MG63 (cell line): ENCODE data around the gene RRM2. TPM values are rescaled to one million over a fixed set of nuclear protein-coding genes. Genes with fewer than 3 reads are reported as not detected.

Source experiments
- DNase-seq: peaks from one replicate; pipeline ENCODE4 v3.0.0-alpha.2; 2020
- H3K27me3 ChIP-seq: fragments of 250-450 bp; sonication (Bioruptor Pico); 2 replicates; pipeline ENCODE4 v1.5.1; 2020; ENCODE audit warnings: mild to moderate bottlenecking, moderate library complexity
- H3K36me3 ChIP-seq: fragments of 250-450 bp; sonication (Bioruptor Pico); 2 replicates; pipeline ENCODE4 v1.5.1; 2020; ENCODE audit warnings: mild to moderate bottlenecking, moderate library complexity
- H3K4me3 ChIP-seq: fragments of 250-450 bp; sonication (Bioruptor Pico); 2 replicates; pipeline ENCODE4 v1.5.1; 2020; ENCODE audit warnings: mild to moderate bottlenecking, moderate library complexity
- H3K9me3 ChIP-seq: fragments of 250-450 bp; sonication (Bioruptor Pico); 2 replicates; pipeline ENCODE4 v1.5.1; 2020; ENCODE audit warnings: mild to moderate bottlenecking, moderate library complexity
- total RNA-seq: library from RNA; depleted of rRNA; stranded (reverse); fragments of >200 nt; shearing (Covaris generic); gene quantifications from 2 replicates; pipeline ENCODE4 v1.2.3, GENCODE V29; 2014; ENCODE audit warnings: low replicate concordance; rRNA removed

RRM2 gene
- total RNA-seq, 1 experiment from 2014 or later: 31.3 TPM

DNA sequence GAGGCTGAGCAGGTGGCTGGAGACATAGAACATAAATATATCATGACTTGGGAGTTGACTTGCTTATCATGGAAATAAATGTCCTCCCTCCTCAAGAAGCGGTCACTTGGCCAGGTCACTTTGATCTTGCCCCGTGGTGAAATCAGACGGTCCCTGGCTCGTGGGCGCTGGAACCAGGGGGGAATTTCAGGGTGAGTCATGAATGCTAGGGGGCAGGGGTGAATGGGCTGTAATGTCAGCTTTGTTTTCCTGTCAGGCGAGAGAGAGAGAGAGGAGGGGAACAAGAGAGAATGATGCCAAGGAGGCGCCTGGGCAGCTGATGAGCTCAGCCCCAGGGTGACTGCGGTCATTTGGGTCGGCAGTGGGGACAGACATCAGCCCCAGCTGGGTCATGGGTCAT is 47.7 kb downstream of the RRM2 start:
- H3K4me3 ChIP-seq: no peak overlapping the region
- peak; percentile 25 for DNase-seq
- H3K27me3 ChIP-seq: no peaks in the 10 kb centered on the region
- H3K9me3 ChIP-seq: no peaks in the 10 kb centered on the region
- no peaks in the 10 kb centered on the region for H3K36me3 ChIP-seq

DNA sequence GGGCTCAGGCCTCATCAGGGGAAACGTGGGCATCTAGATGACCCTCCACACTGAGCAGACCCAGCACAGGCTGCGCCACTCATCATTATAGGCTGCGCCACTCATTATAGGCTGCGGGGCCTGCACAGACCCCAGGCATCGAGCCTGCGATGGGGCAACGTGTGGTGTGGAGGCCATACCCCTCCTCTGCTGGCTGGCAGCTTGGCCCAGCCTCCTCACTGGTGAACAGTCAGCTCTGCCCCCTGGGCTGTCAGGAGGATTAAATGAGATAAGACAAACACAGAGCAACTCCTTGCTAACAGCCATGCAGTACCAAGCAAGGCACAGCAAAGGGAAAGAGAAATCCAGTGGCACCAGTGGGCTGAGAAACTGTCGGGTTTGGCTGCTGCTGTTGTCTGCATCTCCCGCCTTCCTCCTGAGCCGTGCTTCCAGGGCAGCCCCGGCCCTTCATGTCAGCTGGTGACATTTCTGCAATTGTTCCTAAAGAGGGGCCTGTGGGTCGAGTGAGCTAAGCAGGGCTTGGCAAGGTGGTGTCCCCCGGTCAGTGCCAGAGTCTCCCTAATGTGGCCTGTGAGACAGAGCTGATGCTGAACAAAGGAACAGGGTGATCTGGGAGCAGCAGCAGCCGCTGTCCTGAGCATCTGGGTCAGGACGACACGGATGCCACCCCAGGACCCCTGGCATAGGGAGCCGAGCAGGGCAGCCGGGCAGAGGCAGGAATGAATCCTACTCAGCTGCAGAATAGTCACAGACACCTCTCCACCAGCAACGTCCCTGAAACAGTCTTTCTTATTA is 48.7 kb downstream of the RRM2 start:
- Histone ChIP-seq H3K27me3 (no peaks in the 10 kb centered on the region), H3K36me3 (no peaks in the 10 kb centered on the region), H3K9me3 (no peaks in the 10 kb centered on the region), H3K4me3 (no peak overlapping the region)
- no peak for DNase-seq

DNA sequence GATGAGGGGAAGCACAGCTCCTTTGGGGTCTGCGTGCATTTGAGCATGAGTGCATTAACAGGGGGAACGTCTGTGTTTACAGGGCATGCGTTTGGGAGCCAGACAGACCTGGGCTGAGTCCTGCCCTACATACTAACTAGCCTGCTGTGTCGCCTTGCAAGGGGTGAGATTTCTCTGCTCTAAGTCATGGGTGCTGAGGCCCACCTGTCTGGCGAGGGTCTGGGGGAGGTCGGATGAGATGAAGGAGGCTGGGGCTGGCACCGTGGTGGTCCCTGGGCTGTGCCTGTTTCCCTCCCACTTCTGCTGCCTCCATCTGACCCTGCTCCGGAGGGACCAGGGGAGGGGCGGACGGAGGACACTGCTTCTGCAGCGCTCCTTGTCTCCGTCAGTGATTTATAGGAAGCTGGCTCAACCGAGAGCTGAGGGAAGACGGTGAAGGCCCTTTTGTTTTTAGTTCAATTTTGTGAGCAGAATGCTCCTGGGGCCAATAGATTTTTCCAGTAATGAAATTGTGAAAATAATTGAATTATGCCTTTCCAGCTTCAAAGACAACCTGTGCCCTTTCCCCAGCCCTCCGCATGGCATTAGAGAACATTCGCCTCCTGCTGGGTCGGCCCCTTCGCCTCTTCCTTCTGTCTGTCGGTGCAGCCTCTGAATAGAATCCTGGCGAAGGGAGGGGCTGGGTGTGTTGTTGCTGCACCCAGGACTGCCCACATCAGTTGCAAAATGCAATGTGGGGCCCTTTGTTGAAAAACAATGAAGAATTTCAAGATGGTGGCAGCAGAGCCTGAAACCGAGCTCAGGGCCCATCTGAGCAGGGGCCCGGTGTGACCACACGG is 49.7 kb downstream of the RRM2 start:
- Histone ChIP-seq H3K36me3 (no peaks in the 10 kb centered on the region), H3K9me3 (no peaks in the 10 kb centered on the region), H3K4me3 (no peak overlapping the region), H3K27me3 (no peaks in the 10 kb centered on the region)
- no peak for DNase-seq

DNA sequence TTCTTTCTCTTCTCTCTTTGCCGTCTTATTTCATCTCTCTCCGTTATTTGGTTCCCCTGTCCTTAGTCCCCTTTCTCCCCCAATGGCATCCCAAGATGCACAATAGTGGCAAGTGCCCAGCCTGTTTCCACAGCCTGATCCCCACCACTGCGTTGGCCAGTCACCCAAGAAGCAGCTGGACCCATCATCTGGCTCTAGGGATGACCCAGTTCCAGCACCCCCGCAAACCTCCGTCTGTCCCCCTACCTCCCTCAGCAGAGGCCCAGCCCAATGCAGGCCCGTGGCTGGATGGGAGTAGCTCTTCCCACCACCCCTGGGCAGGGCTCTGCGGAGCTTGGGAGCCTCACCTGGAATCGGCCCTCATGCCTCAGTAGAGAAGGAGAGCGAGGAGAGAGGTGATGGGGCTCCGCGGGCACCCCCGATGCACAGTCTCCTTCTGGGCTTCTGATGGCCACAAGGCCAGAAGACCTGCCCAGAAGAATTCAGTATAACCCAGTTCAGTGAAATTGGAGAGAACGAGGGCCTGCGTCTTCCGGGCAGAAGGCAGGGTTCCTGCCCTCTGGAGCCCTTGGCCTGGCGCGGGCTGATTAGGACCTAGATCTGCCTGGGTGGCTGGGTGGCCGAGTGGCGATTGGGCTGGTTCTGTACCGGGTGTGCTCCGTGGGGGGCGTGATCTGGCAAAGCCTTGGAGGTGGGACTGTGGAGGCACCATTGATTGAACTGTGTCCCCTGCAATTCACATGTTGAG is 50.9 kb downstream of the RRM2 start:
- Histone ChIP-seq H3K36me3 (no peaks in the 10 kb centered on the region), H3K4me3 (no peak overlapping the region), H3K9me3 (no peaks in the 10 kb centered on the region), H3K27me3 (no peaks in the 10 kb centered on the region)
- DNase-seq: no peak

DNA sequence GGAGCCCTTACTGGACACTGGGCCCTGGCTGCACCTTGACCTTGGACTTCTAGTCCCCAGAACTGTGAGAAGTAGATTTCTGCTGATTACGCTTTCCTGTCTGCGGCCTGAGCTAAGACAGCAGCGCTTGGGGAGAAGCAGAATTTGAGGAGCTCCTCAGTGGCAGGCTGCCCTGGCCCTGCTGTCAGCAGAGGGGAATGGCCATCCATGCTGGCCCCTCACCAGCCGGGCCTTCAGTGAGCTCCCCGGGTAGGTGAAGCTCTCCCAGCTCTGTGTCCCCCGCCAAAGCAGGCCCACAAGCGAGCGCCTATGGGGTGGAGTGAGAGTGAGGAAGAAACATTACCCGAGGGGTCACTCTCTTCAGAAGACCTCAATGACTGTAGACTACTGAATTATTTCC is 51.6 kb downstream of the RRM2 start:
- no peak for DNase-seq
- no peak overlapping the region for H3K4me3 ChIP-seq
- no peaks in the 10 kb centered on the region for H3K9me3 ChIP-seq
- H3K36me3 ChIP-seq: no peaks in the 10 kb centered on the region; the same call in 1 of the 2 replicates
- H3K27me3 ChIP-seq: no peaks in the 10 kb centered on the region

DNA sequence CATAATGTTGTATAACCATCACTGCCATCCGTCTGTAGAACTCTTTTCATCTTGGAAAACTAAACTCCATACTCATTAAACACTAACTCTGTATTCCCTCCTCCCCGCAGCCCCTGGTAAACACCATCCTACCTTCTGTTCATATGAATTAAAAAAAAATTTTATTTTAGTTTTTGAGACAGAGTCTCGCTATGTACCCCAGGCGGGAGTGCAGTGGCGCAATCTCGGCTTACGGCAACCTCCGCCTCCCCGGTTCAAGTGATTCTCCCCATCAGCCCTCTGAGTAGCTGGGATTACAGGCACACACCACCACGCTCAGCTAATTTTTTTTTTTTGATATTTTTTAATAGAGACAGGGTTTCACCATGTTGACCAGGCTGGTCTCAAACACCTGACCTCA is 52.9 kb downstream of the RRM2 start:
- peaks cover 3% of the 10 kb centered on the region; the same call in 1 of the 2 replicates for H3K36me3 ChIP-seq
- no peaks in the 10 kb centered on the region for H3K27me3 ChIP-seq
- no peak overlapping the region for H3K4me3 ChIP-seq
- DNase-seq: no peak
- no peaks in the 10 kb centered on the region for H3K9me3 ChIP-seq

DNA sequence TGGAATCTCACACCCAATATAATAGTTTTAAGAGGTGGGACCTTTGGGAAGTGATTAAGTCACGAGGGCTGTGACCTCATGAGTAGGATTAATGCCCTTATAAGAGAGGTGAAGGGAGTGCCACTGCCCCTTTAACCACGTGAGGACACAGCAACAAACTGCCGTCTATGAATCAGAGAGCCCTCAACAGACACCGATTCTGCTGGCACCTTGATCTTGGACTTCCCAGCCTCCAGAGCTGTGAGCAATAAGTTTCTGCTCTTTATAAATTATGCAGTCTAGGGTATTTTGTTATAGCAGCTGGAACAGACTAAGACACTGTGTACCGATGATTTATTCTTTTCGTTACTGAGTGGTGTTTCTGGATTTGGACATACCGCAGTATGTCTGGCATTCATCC is 56.2 kb downstream of the RRM2 start:
- H3K4me3 ChIP-seq: no peak overlapping the region

DNA sequence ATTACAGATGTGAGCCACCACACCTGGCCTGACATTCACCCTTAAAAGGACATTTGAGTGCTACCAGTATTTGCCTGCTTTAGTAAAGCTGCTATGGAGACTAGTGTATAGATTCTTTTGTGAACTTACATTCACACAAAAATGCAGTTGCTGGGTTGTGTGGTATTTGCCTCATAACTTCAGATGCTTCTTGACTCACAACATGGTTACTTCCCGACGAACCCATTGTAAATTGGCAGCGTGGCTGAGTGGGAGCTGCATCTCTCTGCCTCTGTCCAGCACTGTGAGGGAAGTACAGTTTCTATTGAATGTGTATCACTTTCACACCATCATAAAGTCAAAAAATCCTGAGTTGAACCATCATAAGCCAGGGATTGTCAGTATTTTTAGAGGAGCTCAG is 56.9 kb downstream of the RRM2 start:
- Histone ChIP-seq H3K9me3 (no peaks in the 10 kb centered on the region), H3K4me3 (no peak overlapping the region), H3K27me3 (no peaks in the 10 kb centered on the region), H3K36me3 (peaks cover 3% of the 10 kb centered on the region; the same call in 1 of the 2 replicates)
- DNase-seq: no peak

More for the DNA sequence above, 56.2 kb downstream of the RRM2 start:
- Histone ChIP-seq H3K9me3 (no peaks in the 10 kb centered on the region), H3K27me3 (no peaks in the 10 kb centered on the region), H3K36me3 (peaks cover 3% of the 10 kb centered on the region; the same call in 1 of the 2 replicates)
- no peak for DNase-seq

DNA sequence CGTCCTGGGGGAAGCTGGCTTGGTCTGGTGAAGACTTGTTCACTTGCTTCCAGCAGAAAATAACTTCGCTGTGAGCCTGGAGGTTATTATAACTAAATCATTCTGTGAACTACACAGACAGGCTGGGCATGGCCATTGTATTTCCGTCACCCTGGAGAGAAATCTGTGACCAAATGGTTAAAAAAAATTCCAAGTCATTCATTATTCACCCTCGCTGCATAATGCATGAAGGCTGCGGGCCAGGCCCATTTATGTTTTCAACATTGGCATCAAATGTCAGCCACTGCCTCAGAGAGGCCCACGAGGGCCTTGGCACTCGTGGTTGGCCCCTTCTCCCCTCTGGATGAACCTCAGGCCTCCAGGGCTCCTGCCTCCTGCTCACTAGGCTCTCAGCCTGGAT is 57.7 kb downstream of the RRM2 start:
- DNase-seq: no peak

More for the DNA sequence above, 57.7 kb downstream of the RRM2 start:
- Histone ChIP-seq H3K27me3 (no peaks in the 10 kb centered on the region), H3K9me3 (no peaks in the 10 kb centered on the region), H3K36me3 (peaks cover 3% of the 10 kb centered on the region; the same call in 1 of the 2 replicates), H3K4me3 (no peak overlapping the region)

Other genes starting within 250 kb of the RRM2 start
- gene GRHL1, start 171.0 kb upstream of the RRM2 start, total RNA-seq: 0.46 TPM in 1 of 2 replicates, not detected in the other
- 2.0 and 2.4 TPM in 2 replicates for gene KLF11, start 79.2 kb upstream of the RRM2 start, total RNA-seq
- gene CYS1, start 42.3 kb upstream of the RRM2 start, total RNA-seq: 1.0 and 2.0 TPM in 2 replicates
- gene HPCAL1, start 180.2 kb downstream of the RRM2 start, total RNA-seq: 101 and 159 TPM in 2 replicates